NCI-H748 (cell line): Measurements from ENCODE around the gene PTDSS2.
"Not testable (repeated sequence)": the region's sequence is repeated elsewhere in the genome, so short reads cannot be mapped to it uniquely, and the experiment has no call there.

Experiments used
- DNase-seq: peaks from one replicate; lab custom pipeline; 2025; ENCODE audit not compliant: unreplicated experiment; lab: John Stamatoyannopoulos, UW

Gene PTDSS2

DNA sequence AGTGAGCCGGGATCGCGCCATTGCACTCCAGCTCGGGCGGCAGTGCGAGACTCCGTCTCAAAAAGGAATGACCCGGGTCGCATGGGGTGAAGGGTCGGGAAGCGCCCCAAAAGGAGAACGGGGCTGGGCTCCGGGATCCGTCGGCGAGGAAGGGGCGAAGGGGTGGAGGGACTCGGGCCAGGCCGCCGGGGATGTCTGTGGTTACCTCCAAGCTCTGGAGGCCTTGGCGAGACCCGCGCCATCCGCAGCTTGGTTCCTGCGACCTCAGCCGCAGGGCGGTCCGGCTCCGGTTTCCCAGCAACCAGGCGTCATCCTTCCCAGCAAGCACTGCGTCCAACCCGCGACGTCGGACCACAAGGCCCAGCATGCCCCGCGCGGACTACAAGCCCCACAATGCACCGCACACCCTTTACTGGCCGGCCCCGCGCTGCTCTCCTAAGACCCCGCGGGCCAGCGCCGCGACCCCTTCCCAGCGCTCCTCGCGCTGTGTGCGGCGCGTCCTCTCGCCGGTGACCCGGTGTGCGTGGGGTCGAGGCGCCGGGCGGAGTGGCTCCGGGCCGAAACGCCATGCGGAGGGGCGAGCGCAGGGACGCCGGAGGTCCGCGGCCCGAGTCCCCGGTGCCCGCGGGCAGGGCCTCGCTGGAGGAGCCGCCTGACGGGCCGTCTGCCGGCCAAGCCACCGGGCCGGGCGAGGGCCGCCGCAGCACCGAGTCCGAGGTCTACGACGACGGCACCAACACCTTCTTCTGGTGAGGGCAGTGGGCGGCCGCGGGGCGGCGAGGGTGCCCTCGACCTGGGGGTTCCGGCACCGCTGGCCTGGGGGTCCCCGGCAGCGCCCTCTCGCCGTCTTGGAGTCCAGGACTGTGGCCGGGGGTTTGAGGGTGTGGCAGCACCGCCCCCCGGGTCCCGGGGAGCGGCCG lies at the start of gene PTDSS2:
TSS of gene PTDSS2 (plus strand) at position 391 of the 920 bp plus-strand sequence. CDS start at position 568, 177 bp downstream.
- DNase-seq, result peak; percentile 98

DNA sequence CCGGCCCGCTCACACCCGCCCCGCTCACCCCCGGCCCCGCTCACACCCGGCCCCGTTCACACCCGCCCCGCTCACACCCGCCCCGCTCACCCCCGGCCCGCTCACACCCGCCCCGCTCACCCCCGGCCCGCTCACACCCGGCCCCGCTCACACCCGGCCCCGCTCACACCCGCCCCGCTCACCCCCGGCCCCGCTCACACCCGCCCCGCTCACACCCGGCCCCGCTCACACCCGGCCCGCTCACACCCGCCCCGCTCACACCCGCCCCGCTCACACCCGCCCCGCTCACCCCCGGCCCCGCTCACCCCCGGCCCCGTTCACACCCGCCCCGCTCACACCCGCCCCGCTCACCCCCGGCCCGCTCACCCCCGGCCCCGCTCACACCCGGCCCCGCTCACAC lies 48.9 kb upstream of the PTDSS2 start:
- not testable (repeated sequence) for DNase-seq

DNA sequence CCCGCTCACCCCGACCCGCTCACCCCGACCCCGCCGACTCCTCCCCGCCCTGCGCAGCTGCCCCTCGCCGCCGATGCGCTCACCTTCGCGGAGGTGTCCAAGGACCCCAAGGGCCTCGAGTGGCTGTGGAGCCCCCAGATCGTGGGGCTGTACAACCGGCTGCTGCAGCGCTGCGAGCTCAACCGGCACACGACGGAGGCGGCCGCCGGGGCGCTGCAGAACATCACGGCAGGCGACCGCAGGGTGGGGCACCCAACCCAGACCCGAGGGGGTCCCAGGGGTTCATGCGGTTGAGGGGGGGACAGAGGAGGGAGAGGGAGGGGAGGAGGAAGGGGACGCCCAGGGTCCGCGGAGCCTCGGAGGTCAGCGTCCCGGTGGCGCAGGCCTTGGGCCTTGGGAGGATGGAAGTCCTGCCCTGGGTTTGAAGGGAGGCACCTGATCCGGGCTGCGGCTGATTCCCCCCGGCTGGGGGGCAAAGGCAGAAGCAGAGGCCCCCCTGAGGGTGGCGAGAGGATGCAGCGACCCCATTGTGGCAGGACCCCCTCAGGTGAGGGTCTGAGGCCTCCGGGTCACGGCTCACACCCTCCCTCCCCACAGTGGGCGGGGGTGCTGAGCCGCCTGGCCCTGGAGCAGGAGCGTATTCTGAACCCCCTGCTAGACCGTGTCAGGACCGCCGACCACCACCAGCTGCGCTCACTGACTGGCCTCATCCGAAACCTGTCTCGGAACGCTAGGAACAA lies 46.9 kb upstream of the PTDSS2 start:
- no peak for DNase-seq

DNA sequence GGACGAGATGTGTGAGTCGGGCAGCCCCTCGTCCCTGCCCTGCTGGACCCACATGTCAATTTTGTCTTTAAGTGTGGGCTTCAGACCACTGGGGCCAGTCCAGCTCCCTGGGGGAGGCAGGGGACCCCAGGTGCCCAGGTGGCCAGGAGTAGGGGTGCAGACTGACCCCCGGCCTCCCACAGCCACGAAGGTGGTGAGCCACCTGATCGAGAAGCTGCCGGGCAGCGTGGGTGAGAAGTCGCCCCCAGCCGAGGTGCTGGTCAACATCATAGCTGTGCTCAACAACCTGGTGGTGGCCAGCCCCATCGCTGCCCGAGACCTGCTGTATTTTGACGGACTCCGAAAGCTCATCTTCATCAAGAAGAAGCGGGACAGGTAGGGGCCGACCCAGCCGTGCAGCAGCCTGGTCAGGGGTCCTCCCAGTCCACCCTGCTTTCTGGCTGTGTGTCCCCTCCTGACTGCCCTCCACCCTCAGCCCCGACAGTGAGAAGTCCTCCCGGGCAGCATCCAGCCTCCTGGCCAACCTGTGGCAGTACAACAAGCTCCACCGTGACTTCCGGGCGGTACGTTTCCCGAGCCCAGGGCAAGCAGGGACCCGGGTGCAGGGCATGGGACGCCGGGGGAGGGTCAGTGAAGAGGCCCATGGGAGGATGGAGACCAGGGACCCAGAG lies 46.2 kb upstream of the PTDSS2 start:
- no peak for DNase-seq

DNA sequence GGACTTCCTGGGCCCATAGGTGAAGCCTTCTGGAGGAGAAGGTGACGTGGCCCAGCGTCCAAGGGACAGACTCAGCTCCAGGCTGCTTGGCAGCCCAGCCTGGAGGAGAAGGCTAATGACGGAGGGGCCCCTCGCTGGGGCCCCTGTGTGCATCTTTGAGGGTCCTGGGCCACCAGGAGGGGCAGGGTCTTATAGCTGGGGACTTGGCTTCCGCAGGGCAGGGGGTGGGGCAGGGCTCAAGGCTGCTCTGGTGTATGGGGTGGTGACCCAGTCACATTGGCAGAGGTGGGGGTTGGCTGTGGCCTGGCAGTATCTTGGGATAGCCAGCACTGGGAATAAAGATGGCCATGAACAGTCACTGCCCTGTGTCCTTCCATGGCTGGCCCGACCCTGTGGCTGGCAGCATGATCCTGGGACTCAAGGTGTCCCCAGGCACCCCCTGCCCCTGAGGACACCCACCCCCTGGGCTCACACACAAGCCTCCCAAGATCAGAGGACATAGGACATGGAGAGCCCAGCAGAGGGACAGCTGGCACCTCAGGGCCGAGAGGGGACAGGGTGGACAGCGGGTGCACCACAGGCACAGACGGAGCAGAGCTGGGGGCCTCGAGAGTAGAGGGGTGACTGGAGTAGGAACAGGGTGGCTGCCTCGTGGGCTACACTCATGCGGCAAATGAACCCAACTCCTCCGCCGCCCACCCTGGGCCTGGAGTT lies 45.4 kb upstream of the PTDSS2 start:
- no peak for DNase-seq

DNA sequence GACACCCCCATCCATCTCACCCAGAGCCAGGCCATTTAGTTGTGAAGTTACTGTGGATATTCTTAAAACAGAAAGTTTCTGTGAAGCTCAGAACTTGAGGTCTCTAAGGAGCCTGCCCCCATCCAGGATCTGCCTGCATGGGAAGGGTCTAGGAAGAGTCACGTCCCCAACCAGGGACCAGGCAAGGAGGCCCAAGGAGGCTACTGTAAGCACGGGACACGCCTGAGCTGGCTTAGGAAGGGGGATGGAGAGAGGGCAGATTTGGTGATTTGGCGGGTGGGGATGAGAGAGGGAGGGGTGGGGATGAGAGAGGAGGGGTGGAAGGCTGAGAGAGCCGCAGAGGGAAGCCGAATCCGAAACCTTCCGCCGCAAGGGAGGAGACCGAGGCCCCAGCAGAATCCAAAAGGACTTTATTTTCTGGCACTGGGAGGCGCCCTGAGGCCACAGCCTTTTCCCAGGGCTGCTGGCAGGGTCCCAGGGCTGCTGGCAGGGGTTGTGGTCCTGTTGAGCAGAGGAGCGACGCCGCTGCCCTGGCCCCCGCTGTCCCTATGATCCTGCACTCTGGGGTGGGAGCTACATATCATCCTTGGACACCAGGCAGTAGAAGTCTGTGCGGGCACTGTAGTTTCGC lies 44.6 kb upstream of the PTDSS2 start:
- DNase-seq, result no peak

DNA sequence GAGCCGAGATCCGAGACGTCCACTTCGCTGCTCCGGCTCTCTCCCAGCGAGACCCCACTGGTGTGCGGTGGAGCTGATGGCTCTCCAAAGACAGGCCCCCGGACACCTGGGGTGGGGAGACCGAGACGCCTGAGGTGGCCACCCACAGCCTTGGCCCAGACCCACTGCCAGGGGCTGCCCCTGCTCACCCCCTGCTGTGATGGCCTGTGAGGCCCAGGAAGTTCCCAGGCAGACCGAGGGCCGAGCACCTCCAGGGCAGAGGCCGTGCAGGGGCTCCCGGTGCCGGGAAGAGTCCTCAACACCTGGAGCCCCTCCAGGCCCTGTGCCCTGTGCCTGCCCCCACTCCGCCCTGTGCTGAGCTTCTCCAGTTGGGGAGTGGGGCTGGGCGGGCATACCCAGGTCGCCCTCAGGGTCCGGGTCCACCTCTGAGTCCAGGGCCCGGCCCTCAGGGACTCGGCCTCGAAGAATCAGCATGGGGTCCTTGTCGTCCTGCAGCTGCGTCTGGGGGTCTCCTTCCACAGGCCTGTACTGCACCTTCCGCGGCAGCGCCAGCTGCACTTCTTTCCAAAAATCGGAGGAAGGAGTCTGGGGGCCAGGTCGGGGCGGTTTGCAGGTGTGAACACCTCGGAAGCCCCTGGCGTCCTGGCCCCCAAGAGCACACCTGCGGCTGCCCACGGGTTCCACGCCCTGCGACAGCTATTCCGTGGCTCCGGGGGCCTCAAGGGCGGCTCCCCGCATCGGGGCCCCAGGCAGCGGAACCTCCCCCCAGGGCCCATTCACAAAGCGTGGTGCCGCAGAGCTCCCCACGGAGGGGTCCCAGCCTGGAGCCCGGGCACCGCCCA lies 43.9 kb upstream of the PTDSS2 start:
- DNase-seq, result no peak

DNA sequence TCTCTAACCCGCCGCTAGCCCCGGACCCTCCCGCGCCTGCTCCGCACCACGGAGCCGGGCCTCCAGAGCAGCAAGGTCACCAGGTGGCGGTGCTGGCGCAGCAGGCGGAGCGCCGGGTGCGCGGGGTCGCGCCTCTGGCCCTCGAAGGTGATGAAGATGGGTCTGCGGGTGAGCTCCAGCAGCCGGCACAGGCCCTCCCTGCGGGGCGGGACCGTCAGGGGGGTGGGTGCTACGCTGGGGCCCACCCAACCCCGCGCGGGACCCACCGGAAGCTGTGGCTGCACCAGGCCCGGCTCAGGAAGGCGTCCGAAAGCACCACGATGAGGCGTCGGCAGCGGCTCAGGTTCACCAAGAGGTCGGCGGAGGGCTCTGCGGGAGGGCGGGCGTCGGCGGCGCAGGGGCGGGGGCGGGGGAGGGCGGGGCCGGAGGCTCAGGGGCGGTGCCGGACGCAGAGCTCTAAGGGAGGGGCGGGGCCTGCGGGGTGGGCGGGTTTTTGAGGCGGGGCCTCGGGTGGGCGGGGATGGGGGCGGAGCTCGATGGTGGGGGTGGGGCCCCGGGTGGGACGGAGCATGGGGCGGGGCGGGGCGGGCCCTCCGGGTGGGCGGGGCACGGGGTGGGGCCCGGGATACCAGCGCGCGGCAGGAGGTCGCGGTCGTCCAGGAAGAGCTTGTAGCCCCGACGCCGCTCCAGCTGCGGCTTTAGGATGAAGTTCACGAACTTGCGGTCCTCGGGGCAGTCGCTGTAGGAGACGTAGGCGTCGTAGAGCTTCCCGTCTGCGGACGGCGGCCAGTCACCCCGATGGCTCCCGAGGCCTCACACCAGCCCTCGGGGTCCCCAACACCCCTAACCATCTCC lies 43.1 kb upstream of the PTDSS2 start:
- no peak for DNase-seq

DNA sequence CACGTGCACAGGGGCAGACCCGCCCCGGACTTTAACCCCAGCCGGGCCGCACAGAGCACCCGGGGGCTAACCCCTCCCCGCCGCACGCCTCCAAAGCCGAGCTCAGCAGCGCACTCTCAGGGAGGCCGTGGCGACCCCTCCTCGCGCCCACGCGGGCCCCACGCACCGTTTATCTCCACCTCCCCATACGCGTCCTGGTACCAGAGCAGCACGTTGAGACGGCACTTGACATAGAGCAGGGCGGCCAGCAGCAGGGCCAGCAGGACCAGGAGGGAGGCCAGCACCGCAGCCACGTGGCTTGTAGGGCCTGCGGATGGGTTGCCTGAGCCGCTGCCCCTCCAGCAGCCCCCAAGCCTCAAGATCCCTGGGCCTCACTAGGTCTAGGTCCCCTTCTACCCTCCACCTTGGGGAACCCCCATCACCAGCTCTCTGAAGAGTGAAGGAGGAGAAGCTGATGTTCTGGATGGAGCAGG lies 42.4 kb upstream of the PTDSS2 start:
- no peak for DNase-seq

DNA sequence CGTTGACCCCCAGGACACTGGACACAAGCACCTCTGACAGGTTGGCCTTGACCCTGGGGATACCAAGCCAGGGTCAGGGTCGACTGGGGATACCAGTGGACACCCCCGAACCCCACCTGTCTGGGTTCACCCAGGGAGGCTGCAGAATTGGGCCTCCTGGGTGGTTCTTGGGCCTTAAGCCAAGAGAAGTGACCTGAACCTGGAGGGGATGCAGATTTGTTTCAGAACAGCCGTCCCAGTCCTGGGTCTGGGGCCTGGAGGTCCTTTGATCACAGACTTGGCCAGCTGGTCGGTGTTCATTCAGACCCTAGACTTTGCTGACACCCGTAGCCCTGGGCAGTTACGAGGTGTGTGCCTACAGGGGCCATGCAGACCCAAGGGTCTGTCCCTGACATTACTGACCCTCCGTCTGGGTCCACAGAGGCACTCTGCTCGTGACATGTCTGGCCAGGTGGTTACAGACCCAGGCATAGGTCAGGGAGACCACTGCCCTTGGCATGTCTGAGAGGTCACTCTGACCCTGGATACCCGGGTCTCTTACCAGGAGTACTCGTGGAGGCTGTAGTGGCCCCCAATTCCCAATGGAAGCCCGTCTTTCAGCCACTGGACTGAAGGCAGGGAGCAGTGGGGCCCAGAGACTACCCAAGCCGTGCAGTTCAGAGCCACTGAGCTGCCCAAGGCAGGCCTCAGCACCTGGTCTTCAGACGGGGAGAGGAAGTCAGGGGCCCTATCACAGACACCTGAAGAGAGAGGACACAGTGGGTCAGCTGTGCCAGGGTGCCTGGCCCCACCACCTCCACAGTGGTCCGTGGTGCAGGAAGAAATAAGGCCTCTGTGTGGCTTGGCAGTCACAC lies 41.7 kb upstream of the PTDSS2 start:
- no peak for DNase-seq

DNA sequence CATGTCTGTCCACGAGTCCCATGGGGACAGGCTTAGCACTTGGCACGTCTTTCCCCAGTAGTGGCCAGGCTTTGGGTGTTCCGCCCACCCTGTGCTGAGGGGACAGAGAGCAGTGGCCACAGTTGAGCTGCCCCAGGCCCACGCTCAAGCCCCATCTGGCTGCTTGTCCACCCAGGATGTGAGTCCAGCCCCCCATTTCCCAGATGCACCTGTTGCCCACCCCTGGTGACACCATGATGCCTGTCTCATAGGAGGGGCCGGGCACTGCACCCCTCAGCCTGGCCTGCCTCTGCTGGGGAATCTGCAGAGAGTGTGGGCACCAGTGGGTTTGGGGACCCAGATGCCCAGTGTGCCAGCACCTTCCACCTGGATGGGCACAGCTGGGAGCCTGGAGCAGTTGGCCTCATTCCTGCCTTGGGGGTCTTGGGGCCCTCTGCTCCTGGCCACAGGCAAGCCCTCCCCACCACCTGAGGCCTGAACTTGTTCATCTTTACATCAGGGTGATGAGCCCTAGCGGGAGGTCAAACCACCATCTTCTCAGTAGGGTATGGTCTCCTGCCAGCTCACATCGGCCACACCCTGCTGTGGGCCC lies 41.0 kb upstream of the PTDSS2 start:
- no peak for DNase-seq

DNA sequence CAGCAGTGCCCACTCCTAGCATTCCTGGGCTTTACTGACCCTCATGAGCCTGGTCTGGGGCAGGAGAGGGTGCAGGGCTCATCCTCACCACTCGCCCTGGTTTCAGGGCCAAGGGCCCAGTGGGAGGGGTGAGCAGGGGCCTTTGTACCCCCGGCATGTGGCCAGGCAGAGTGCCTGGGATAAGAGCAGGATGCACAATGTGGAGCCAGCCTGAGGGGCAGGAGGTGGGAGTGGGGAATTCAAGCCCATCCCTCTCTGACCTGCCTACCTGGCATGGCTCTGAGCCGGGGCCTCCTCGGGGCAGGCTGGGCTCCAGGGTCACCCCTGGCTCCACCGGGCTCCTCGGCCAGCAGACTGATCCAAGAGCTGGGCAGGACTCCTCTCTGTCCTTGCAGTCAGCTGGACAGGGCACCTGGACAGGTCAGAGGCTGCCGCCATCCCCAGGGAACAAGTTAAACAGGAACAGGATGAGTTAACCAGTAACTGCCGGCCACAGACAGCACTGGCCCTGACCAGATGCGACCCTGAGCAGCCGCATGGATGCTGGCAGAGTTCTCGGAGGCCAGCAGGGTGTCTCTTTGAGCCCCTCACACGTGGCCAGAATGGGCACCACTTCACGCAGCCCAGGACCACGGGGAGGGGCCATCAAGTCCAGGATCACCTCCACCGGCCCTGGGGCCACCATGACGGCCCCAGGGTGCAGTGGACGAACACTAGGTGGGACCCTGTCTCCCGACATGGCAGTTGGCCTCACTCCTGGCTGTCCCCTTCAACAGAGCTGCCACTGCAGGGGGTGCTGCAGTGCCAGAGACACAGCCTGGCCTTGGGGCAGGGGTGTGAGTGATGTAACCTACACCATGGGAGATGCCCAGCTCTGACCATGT lies 40.2 kb upstream of the PTDSS2 start:
- no peak for DNase-seq

DNA sequence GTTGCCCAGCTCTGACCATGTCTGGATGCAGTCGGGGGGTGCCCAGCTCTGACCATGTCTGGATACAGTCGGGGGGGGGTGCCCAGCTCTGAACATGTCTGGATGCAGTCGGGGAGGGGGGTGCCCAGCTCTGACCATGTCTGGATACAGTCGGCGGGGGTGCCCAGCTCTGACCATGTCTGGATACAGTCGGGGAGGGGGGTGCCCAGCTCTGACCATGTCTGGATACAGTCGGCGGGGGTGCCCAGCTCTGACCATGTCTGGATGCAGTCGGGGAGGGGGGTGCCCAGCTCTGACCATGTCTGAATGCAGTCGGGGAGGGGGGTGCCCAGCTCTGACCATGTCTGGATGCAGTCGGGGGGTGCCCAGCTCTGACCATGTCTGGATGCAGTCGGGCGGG lies 39.4 kb upstream of the PTDSS2 start:
- DNase-seq, result not testable (repeated sequence)

DNA sequence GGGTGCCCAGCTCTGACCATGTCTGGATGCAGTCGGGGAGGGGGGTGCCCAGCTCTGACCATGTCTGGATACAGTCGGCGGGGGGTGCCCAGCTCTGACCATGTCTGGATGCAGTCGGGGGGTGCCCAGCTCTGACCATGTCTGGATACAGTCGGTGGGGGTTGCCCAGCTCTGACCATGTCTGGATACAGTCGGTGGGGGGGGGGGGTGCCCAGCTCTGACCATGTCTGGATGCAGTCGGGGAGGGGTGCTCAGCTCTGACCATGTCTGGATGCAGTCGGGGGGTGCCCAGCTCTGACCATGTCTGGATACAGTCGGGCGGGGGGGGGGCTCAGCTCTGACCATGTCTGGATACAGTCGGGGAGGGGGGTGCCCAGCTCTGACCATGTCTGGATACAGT lies 38.6 kb upstream of the PTDSS2 start:
- DNase-seq, result not testable (repeated sequence)

DNA sequence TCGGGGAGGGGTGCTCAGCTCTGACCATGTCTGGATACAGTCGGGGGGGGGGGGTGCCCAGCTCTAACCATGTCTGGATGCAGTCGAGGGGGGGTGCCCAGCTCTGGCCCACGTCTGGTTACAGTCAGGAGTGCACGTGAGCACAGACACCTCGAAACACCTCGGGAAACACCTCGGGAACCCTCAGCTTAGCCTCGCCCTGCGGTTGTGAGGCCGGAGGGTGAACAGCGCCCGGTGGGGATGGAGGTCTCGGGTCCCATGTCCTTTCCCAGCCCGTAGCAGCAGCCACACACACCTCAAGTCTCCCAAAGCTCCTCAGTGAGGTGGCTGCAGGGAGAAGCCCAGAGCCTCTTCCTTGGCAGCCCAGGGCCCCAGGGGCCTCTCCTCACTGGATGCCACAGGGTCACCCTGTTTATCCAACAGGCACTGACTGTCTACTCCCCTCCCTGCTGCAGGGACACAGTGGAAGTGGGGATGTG lies 37.4 kb upstream of the PTDSS2 start:
- DNase-seq, result no peak
